ENCODE data around the gene ATXN7. TPM values are rescaled to one million over a fixed set of nuclear protein-coding genes. Genes with fewer than 3 reads are reported as not detected.
A peak's percentile ranks its signal among the peaks of the same experiment; 100 is the strongest.

ATXN7 gene
- total and polyA plus RNA-seq, 2 donors (not counting 1 experiment from before 2014, with no cell fraction given): 6.3 to 11.1 TPM

DNA sequence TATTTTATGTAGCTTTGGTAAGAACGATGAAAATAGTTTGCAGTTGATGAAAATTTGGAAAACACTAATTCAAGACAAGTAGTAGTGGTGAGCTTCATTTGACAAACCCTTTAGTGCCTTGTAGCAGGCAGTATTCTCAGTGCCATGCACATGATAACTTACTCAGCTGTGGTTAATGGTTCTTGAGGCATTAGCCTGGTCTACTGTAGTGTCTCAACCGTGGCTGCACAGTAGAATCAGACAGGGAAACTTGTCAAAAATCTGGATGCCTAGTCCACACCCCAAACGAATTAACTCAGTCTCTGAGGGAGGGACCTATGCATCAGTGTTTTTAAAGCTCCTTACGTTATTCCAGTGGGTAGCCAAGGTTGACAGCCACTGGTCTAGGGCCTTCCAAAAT, 114.2 kb downstream of the ATXN7 start:
- TF ChIP-seq, protein P1, sequence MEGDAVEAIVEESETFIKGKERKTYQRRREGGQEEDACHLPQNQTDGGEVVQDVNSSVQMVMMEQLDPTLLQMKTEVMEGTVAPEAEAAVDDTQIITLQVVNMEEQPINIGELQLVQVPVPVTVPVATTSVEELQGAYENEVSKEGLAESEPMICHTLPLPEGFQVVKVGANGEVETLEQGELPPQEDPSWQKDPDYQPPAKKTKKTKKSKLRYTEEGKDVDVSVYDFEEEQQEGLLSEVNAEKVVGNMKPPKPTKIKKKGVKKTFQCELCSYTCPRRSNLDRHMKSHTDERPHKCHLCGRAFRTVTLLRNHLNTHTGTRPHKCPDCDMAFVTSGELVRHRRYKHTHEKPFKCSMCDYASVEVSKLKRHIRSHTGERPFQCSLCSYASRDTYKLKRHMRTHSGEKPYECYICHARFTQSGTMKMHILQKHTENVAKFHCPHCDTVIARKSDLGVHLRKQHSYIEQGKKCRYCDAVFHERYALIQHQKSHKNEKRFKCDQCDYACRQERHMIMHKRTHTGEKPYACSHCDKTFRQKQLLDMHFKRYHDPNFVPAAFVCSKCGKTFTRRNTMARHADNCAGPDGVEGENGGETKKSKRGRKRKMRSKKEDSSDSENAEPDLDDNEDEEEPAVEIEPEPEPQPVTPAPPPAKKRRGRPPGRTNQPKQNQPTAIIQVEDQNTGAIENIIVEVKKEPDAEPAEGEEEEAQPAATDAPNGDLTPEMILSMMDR (conservative IDR thresholded peaks at IDR 0.05 in 1 of 2, IDR thresholded peaks at IDR 0.05 in 1 of 2; ENCODE audit: low read depth in 1 of 2, low read length in 2 of 2): no peak
- no peak for TF ChIP-seq EZH2 (IDR thresholded peaks at IDR 0.05; ENCODE audit: low read length, missing control alignments)
- DNase-seq (ENCODE audit: low read depth in 2 of 2): no peak
- Histone ChIP-seq H3K27ac (ENCODE audit: insufficient read depth, low read length) (no peak overlapping the region), H3K4me3 (replicated peaks in 1 of 4; ENCODE audit: control extremely low read depth in 1 of 4, insufficient read depth in 1 of 4, low read depth in 3 of 4, low read length in 4 of 4) (no peak overlapping the region), H3K27me3 (ENCODE audit: control insufficient read depth, insufficient read depth, low read length) (no peaks in the 10 kb centered on the region), H3K4me1 (ENCODE audit: control insufficient read depth, extremely low read depth, insufficient read depth, low read length) (peaks cover 18% of the 10 kb centered on the region), H3K79me2 (ENCODE audit: control insufficient read depth, insufficient read depth, low read length) (peaks cover 38% of the 10 kb centered on the region), H3K9me3 (ENCODE audit: control insufficient read depth, insufficient read depth, low read depth, low read length) (no peaks in the 10 kb centered on the region), H3K9ac (ENCODE audit: insufficient read depth, low read length) (no peak overlapping the region), H3K4me2 (ENCODE audit: extremely low read depth, insufficient read depth, low read length) (no peak overlapping the region), H2AFZ (ENCODE audit: low read length) (no peak overlapping the region), H3K36me3 (ENCODE audit: control insufficient read depth, insufficient read depth, low read length) (peaks cover 16% of the 10 kb centered on the region), H4K20me1 (ENCODE audit: control insufficient read depth, extremely low read depth, insufficient read depth, low read length) (no peaks in the 10 kb centered on the region)

DNA sequence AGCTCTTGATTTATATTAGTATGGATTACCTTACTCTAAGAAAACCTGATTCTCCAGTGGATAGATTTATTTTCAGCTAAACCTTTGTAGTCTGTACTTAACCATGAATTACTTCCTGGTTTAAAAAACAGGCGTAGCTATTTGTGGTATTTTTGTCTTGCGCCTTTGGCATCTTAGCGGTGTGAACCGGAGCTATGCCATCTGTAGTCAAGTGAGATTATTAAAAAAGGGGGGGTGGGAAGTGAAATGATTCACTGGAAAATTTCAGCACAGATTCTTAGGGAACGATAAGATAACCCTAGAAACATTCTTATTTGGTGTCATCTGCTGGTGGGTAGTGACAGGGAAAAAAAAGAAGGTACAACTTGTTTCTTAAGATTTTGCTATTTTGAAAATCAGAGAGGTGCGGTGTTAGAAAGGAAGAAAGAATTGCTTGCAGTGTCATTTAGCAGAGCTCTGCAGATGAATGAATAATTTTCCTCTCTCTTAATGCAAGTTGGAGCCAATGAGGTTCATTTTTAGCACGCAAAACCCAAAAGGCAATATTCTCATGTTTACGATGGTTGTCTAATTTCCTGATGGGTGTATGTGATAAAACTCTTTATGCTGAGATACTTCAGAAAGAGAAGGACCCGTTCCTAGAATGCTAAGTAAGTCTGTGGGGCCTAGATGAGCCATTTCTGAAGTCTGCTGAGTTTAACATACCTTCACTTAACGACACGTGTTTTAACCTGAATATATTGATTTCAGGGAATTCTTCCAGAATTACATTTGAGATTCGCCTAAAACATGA, 115.6 kb downstream of the ATXN7 start:
- no peaks in the 10 kb centered on the region for H4K20me1 ChIP-seq (ENCODE audit: control insufficient read depth, extremely low read depth, insufficient read depth, low read length)
- peak overlapping the region; percentile 3 for H3K4me2 ChIP-seq (ENCODE audit: extremely low read depth, insufficient read depth, low read length)
- TF ChIP-seq EZH2 (IDR thresholded peaks at IDR 0.05; ENCODE audit: low read length, missing control alignments): no peak
- TF ChIP-seq, protein P1 (conservative IDR thresholded peaks at IDR 0.05 in 1 of 2, IDR thresholded peaks at IDR 0.05 in 1 of 2; ENCODE audit: low read depth in 1 of 2, low read length in 2 of 2): no peak
- peak; percentile 58 to 74 for DNase-seq (ENCODE audit: low read depth in 2 of 2)
- peaks cover 26% of the 10 kb centered on the region for H3K79me2 ChIP-seq (ENCODE audit: control insufficient read depth, insufficient read depth, low read length)
- no peak overlapping the region for H3K27ac ChIP-seq (ENCODE audit: insufficient read depth, low read length)
- H3K36me3 ChIP-seq (ENCODE audit: control insufficient read depth, insufficient read depth, low read length): peaks cover 18% of the 10 kb centered on the region
- no peak overlapping the region for H3K9ac ChIP-seq (ENCODE audit: insufficient read depth, low read length)
- peaks cover 16% of the 10 kb centered on the region for H3K4me1 ChIP-seq (ENCODE audit: control insufficient read depth, extremely low read depth, insufficient read depth, low read length)
- no peaks in the 10 kb centered on the region for H3K27me3 ChIP-seq (ENCODE audit: control insufficient read depth, insufficient read depth, low read length)
- no peaks in the 10 kb centered on the region for H3K9me3 ChIP-seq (ENCODE audit: control insufficient read depth, insufficient read depth, low read depth, low read length)
- H3K4me3 ChIP-seq (replicated peaks in 1 of 4; ENCODE audit: control extremely low read depth in 1 of 4, insufficient read depth in 1 of 4, low read depth in 3 of 4, low read length in 4 of 4): no peak overlapping the region
- no peak overlapping the region for H2AFZ ChIP-seq (ENCODE audit: low read length)

DNA sequence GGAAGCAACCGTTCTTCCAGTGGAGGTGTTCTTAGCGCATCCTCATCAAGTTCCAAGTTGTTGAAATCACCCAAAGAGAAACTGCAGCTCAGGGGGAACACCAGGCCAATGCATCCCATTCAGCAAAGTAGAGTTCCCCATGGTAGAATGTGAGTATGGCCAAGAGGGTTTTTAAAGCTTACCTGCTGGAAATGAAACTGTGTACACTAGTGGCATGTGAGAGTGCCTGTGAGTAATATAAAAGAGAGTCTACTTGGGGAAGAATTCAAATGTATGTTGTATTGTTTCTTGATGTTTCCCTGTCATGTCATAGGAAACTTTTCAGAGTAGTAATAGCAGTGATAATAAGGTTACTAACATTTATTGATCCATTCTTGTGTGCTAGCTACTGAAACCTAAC, 116.4 kb downstream of the ATXN7 start:
- H3K4me3 ChIP-seq (replicated peaks in 1 of 4; ENCODE audit: control extremely low read depth in 1 of 4, insufficient read depth in 1 of 4, low read depth in 3 of 4, low read length in 4 of 4): no peak overlapping the region
- H3K79me2 ChIP-seq (ENCODE audit: control insufficient read depth, insufficient read depth, low read length): peaks cover 20% of the 10 kb centered on the region
- no peak overlapping the region for H3K4me2 ChIP-seq (ENCODE audit: extremely low read depth, insufficient read depth, low read length)
- no peak overlapping the region for H3K27ac ChIP-seq (ENCODE audit: insufficient read depth, low read length)
- no peak for TF ChIP-seq EZH2 (IDR thresholded peaks at IDR 0.05; ENCODE audit: low read length, missing control alignments)
- no peaks in the 10 kb centered on the region for H4K20me1 ChIP-seq (ENCODE audit: control insufficient read depth, extremely low read depth, insufficient read depth, low read length)
- no peaks in the 10 kb centered on the region for H3K9me3 ChIP-seq (ENCODE audit: control insufficient read depth, insufficient read depth, low read depth, low read length)
- H3K36me3 ChIP-seq (ENCODE audit: control insufficient read depth, insufficient read depth, low read length): peaks cover 19% of the 10 kb centered on the region
- H3K27me3 ChIP-seq (ENCODE audit: control insufficient read depth, insufficient read depth, low read length): no peaks in the 10 kb centered on the region
- peaks cover 16% of the 10 kb centered on the region for H3K4me1 ChIP-seq (ENCODE audit: control insufficient read depth, extremely low read depth, insufficient read depth, low read length)
- no peak overlapping the region for H3K9ac ChIP-seq (ENCODE audit: insufficient read depth, low read length)
- no peak for DNase-seq (ENCODE audit: low read depth in 2 of 2)
- H2AFZ ChIP-seq (ENCODE audit: low read length): no peak overlapping the region

All from fibroblast of lung (primary cell).